Stimulated activated CD8-positive, alpha-beta memory T cell treated with anti-CD3 and anti-CD28 coated beads, Interleukin-4, amount 100 ng/mL, for 1 hour (primary cell): ENCODE measurements around the gene HES6.

Experiments used
- DNase-seq, 2 donors: peaks; one replicate each; pipeline ENCODE4 v3.0.0-alpha.2; 2020; ENCODE audit warnings: low read depth in 2 of 2, low spot score in 1 of 2

Gene HES6

GRCh38 chr2:238239863-238240756 lies at the start of gene HES6:
Gene HES6, minus strand, starts transcription at chr2:238240038. Its CDS starts 133 bp downstream, at chr2:238239905.
- peak; percentile 47 to 52 for DNase-seq

- no peak for DNase-seq
Observed at GRCh38 chr2:238289574-238289973, 49.7 kb upstream of the HES6 start.

- peak; percentile 90 to 95 for DNase-seq
Observed at GRCh38 chr2:238288650-238289573, 49.1 kb upstream of the HES6 start.

- peak in 1 of 2 donors; percentile 8 for DNase-seq
Observed at GRCh38 chr2:238287737-238288649, 48.2 kb upstream of the HES6 start, which contains the start of gene PER2. Gene PER2, minus strand, starts transcription at chr2:238288610. Its CDS starts 10,674 bp downstream, at chr2:238277936.

GRCh38 chr2:238286987-238287736 lies 47.3 kb upstream of the HES6 start:
- DNase-seq, result no peak

GRCh38 chr2:238286551-238286950 lies 46.7 kb upstream of the HES6 start:
- no peak for DNase-seq

- no peak for DNase-seq
Observed at GRCh38 chr2:238286095-238286494, 46.3 kb upstream of the HES6 start.

GRCh38 chr2:238285653-238286082 lies 45.8 kb upstream of the HES6 start:
- no peak for DNase-seq

- no peak for DNase-seq
Observed at GRCh38 chr2:238284802-238285515, 45.1 kb upstream of the HES6 start.

GRCh38 chr2:238282861-238283738 lies 43.3 kb upstream of the HES6 start:
- DNase-seq, result no peak

- DNase-seq, result no peak
Observed at GRCh38 chr2:238281826-238282480, 42.1 kb upstream of the HES6 start.

GRCh38 chr2:238280083-238280825 lies 40.4 kb upstream of the HES6 start:
- DNase-seq, result no peak

- no peak for DNase-seq
Observed at GRCh38 chr2:238279324-238279682, 39.5 kb upstream of the HES6 start.

- no peak for DNase-seq
Observed at GRCh38 chr2:238278626-238279323, 38.9 kb upstream of the HES6 start.

- no peak for DNase-seq
Observed at GRCh38 chr2:238277695-238278094, 37.9 kb upstream of the HES6 start.

- no peak for DNase-seq
Observed at GRCh38 chr2:238274152-238274865, 34.5 kb upstream of the HES6 start.
